Mesodermal cell (in vitro differentiated cells): ENCODE measurements around the gene TMC8.

Experiments
- H3K27ac ChIP-seq: 2 replicates; pipeline ENCODE4 v1.7.0; 2013; ENCODE audit warnings: mild to moderate bottlenecking, low read depth, low read length, moderate library complexity; ENCODE audit not compliant: severe bottlenecking
- H3K36me3 ChIP-seq: 2 replicates; pipeline ENCODE4 v1.7.1; 2013; ENCODE audit warnings: mild to moderate bottlenecking, low read length, moderate library complexity; ENCODE audit not compliant: control insufficient read depth, insufficient read depth
- H3K4me1 ChIP-seq: one replicate; pipeline ENCODE4 v1.7.1; 2013; ENCODE audit warnings: mild to moderate bottlenecking, low read length; ENCODE audit not compliant: insufficient read depth, control insufficient read depth, poor library complexity, severe bottlenecking
- H3K4me3 ChIP-seq: 2 replicates; pipeline ENCODE4 v1.7.0; 2013; ENCODE audit warnings: low read length, control low read depth, mild to moderate bottlenecking; ENCODE audit not compliant: insufficient read depth, poor library complexity, severe bottlenecking; ENCODE audit errors: extremely low read depth
- H3K9me3 ChIP-seq: 2 replicates; pipeline ENCODE4 v1.7.1; 2013; ENCODE audit warnings: mild to moderate bottlenecking, low read length, moderate library complexity; ENCODE audit not compliant: control insufficient read depth
- WGBS, 2 experiments: methylation state at CpG; one replicate each; pipeline ENCODE4 v1.1.5; 2013; ENCODE audit warnings: missing lambda C conversion rate in 2 of 2; ENCODE audit not compliant: insufficient coverage in 2 of 2; 5-methylcytosine and 5-hydroxymethylcytosine counted together

The TMC8 gene

GRCh38 chr17:78101112-78101511, 29.5 kb upstream of the TMC8 start:
- H3K27ac ChIP-seq = no peak overlapping the region
- peaks cover 10% of the 10 kb centered on the region for H3K4me1 ChIP-seq
- H3K36me3 ChIP-seq = peaks cover 76% of the 10 kb centered on the region
- H3K4me3 ChIP-seq = no peak overlapping the region
- 96% methylated on average over 4 to 5 of the region's 5 CpGs for WGBS, 2 experiments
- peaks cover 11% of the 10 kb centered on the region for H3K9me3 ChIP-seq

DNA sequence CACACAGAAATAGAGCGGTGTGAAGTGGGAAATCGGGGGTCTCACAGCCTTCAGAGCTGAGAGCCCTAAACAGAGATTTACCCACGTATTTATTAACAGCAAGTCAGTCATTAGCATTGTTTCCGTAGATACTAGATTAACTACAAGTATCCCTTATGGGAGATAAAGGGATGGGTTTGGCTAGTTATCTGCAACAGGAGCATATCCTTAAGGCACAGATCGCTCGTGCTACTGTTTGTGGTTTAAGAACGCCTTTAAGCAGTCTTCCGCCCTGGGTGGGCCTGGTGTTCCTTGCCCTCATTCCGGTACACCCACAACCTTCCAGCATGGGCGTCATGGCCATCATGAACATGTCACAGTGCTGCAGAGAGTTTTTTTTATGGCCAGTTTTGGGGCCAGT, 29.0 kb upstream of the TMC8 start:
- Histone ChIP-seq H3K27ac (no peak overlapping the region), H3K9me3 (peaks cover 11% of the 10 kb centered on the region), H3K36me3 (peaks cover 73% of the 10 kb centered on the region), H3K4me3 (no peak overlapping the region), H3K4me1 (peaks cover 10% of the 10 kb centered on the region)
- WGBS, 2 experiments = 92 to 98% methylated on average over 6 to 7 of the region's 10 CpGs

DNA sequence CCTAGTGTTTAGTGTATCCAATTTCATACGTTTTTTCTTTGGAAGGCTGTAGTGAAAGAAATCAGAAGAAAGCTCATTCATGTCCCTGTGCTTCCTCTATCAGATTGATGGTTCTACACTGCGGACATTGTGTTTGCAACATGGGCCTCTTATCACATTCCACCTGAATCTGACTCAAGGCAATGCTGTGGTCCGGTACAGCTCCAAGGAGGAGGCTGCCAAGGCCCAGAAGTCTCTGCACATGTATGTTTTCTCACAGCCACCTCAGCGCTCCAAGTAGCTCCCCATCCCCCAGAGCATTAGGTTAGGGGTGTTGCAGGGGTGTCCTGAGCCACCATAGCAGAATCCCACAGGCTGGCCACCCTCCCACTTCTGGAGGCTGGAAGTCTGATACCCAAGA, 27.3 kb upstream of the TMC8 start:
- Histone ChIP-seq H3K27ac (no peak overlapping the region), H3K4me1 (peaks cover 10% of the 10 kb centered on the region), H3K4me3 (no peak overlapping the region), H3K36me3 (peaks cover 64% of the 10 kb centered on the region), H3K9me3 (peaks cover 11% of the 10 kb centered on the region)
- 94 to 100% methylated on average over 1 to 2 of the region's 4 CpGs for WGBS, 2 experiments

DNA sequence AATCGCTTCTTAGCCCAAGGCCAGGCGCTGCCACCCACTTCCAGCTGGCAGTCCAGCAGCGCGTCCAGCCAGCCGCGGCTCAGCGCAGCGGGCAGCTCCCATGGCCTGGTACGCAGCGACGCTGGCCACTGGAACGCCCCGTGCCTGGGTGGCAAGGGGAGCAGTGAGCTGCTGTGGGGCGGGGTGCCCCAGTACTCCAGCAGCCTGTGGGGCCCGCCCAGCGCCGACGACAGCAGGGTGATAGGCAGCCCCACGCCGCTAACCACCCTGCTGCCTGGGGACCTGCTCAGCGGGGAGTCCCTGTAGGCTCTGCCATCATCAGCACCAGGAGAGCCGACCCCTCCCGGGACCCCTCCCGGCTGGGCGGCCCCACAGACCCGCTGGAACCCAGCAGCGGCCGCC, 26.0 kb upstream of the TMC8 start:
- Histone ChIP-seq H3K4me1 (peaks cover 10% of the 10 kb centered on the region), H3K27ac (no peak overlapping the region), H3K4me3 (no peak overlapping the region), H3K36me3 (peaks cover 65% of the 10 kb centered on the region), H3K9me3 (peaks cover 11% of the 10 kb centered on the region)
- 99% methylated on average over 23 to 28 of the region's 28 CpGs for WGBS, 2 experiments

GRCh38 chr17:78105101-78105500, 25.5 kb upstream of the TMC8 start:
- peaks cover 66% of the 10 kb centered on the region for H3K36me3 ChIP-seq
- 92 to 94% methylated on average over 11 to 16 of the region's 16 CpGs for WGBS, 2 experiments
- H3K4me1 ChIP-seq = peaks cover 10% of the 10 kb centered on the region
- H3K4me3 ChIP-seq = no peak overlapping the region
- H3K27ac ChIP-seq = no peak overlapping the region
- H3K9me3 ChIP-seq = peaks cover 10% of the 10 kb centered on the region

- Histone ChIP-seq H3K4me1 (peaks cover 10% of the 10 kb centered on the region), H3K9me3 (peaks cover 7% of the 10 kb centered on the region), H3K4me3 (no peak overlapping the region), H3K27ac (no peak overlapping the region), H3K36me3 (peaks cover 67% of the 10 kb centered on the region)
- WGBS, 2 experiments = 86 to 92% methylated on average over 5 to 11 of the region's 13 CpGs
These were observed 25.0 kb upstream of the TMC8 start for GRCh38 chr17:78105551-78105950.

DNA sequence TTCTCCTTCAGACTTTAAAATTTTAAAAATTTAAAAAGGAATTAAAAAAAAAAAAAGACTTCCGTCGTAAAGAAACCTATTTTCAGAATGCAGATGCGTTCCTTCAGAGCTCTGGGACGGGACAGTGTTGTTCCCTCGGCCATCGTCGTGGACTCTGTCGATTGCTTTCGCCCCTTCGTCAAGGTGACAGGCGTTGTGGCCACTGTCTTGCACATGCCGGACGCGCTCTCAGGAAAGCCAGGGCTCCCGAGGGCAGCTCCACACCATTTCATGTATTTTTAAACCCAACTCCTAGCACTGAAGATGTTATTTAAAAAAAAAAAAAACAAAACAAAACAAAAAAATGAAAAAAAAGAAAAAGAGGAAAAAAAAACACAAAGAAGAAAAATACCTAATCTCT, 24.4 kb upstream of the TMC8 start:
- H3K36me3 ChIP-seq = peaks cover 70% of the 10 kb centered on the region
- peaks cover 10% of the 10 kb centered on the region for H3K4me1 ChIP-seq
- H3K9me3 ChIP-seq = peaks cover 1% of the 10 kb centered on the region
- no peak overlapping the region for H3K27ac ChIP-seq
- WGBS, 2 experiments = 91 to 92% methylated on average over 13 to 14 of the region's 15 CpGs
- H3K4me3 ChIP-seq = no peak overlapping the region

GRCh38 chr17:78107457-78107856, 23.1 kb upstream of the TMC8 start:
- no peak overlapping the region for H3K27ac ChIP-seq
- WGBS, 2 experiments = 98% methylated on average over 8 of the region's 10 CpGs
- no peak overlapping the region for H3K4me3 ChIP-seq
- no peaks in the 10 kb centered on the region for H3K9me3 ChIP-seq
- H3K4me1 ChIP-seq = peaks cover 10% of the 10 kb centered on the region
- peaks cover 70% of the 10 kb centered on the region for H3K36me3 ChIP-seq

DNA sequence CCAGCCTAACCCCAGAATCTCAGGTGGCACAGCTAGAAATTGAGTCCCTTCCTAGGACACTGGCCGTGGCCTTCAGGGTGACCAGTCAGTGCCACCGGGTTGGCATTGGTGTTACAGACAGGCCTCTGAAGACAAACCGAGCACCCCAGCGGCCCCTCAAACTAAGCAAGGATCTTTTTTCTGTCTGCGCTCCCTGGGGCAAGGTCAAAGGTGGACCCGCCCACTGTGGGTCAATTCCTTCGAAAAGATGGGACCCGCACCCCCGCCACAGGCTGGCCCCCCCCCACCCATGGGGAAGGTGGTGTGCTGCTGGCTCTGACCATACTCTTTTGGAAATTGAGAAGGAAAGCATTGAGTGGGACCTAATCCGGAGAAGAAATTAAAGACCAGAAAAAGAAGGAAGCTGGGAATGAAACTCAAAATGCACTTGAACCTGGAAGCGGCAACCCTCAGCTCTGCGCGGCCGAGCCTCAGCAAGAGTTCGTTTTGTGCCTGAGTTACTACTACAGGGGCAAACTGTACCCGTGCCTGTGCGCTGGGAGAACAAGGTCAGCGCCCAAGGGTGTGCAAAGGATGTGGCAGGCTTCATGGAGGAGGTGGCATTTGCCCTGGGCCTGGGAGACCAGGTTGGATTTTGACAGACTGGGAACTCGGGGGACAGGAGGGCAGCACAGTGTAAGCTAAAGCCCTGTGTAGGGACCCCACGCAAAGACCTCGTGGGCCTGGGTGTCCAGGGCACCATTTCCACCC, 22.4 kb upstream of the TMC8 start:
- Histone ChIP-seq H3K4me3 (no peak overlapping the region), H3K9me3 (no peaks in the 10 kb centered on the region), H3K27ac (no peak overlapping the region), H3K4me1 (peaks cover 10% of the 10 kb centered on the region), H3K36me3 (peaks cover 70% of the 10 kb centered on the region)
- WGBS, 2 experiments = 93 to 97% methylated on average over 14 to 16 of the region's 21 CpGs

DNA sequence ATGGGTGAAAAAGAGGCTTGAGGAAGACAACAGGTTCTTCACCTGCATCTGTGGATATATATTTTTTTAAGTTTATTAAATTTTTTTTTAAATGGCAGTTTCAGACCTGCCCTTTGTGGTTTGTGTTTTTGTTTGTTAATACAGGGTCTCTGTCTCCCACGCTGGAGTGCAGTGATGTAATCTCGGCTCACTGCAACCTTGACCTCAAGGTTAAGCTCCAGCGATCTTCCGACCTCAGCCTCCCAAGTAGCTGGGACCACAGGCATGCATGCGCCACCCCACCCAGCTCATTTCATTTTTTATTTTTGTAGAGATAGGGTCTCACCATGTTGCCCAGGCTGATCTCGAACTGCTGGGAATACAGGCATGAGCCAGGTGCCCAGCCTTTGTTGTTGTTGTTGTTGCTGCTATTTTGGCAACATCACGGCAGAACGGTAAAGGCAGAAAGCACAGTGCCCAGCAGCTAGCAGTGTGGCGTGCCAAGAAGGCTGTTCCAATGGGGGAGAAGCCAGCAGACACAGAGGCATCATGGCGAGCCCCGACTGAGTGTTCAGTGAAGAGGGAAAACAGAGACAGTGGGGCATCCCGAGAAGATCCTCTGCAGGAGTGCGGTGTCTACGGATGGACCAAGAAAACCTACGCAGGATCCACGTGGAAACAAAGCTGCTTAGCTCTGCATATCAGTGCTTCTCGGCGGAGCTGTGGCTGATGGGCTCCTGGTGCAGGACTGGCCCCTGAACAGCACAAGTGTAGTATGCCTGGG, 21.7 kb upstream of the TMC8 start:
- Histone ChIP-seq H3K36me3 (peaks cover 70% of the 10 kb centered on the region), H3K4me3 (no peak overlapping the region), H3K4me1 (peaks cover 10% of the 10 kb centered on the region), H3K9me3 (no peaks in the 10 kb centered on the region), H3K27ac (no peak overlapping the region)
- 94% methylated on average over 17 of the region's 18 CpGs for WGBS, 2 experiments

GRCh38 chr17:78109489-78109761, 21.1 kb upstream of the TMC8 start:
- Histone ChIP-seq H3K36me3 (peaks cover 70% of the 10 kb centered on the region), H3K4me3 (no peak overlapping the region), H3K4me1 (peaks cover 10% of the 10 kb centered on the region), H3K9me3 (no peaks in the 10 kb centered on the region), H3K27ac (no peak overlapping the region)
- WGBS, 2 experiments = 98 to 100% methylated on average over 9 of the region's 9 CpGs
